WERI-Rb-1 (cell line): ENCODE results near the gene PRRX2.
"Not testable (repeated sequence)": the region's sequence is repeated elsewhere in the genome, so short reads cannot be mapped to it uniquely, and the experiment has no call there.

Experiments used
- DNase-seq: peaks from one replicate; pipeline ENCODE4 v3.0.0-alpha.2; 2020
- H3K27ac ChIP-seq: fragments of 250-450 bp; sonication (Bioruptor Pico); 2 replicates; pipeline ENCODE4 v1.5.1; 2020; ENCODE audit warnings: mild to moderate bottlenecking, moderate library complexity
- H3K27me3 ChIP-seq: fragments of 250-450 bp; sonication (Bioruptor Pico); 2 replicates; pipeline ENCODE4 v1.5.1; 2021; ENCODE audit warnings: mild to moderate bottlenecking, low read depth, moderate library complexity; ENCODE audit not compliant: insufficient read depth, severe bottlenecking
- H3K36me3 ChIP-seq: fragments of 250-450 bp; sonication (Bioruptor Pico); 2 replicates; pipeline ENCODE4 v1.5.1; 2020; ENCODE audit warnings: mild to moderate bottlenecking, moderate library complexity
- H3K4me3 ChIP-seq: 2 replicates; pipeline ENCODE4 v1.5.1; 2011; ENCODE audit warnings: low read depth, mild to moderate bottlenecking, control low read depth, low read length
- H3K9me3 ChIP-seq: fragments of 250-450 bp; sonication (Bioruptor Pico); 2 replicates; pipeline ENCODE4 v1.5.1; 2021; ENCODE audit warnings: mild to moderate bottlenecking, moderate library complexity; ENCODE audit not compliant: severe bottlenecking
- TF ChIP-seq, protein P1 (sequence below): IDR thresholded peaks from 2 replicates; pipeline ENCODE4 v1.5.1; 2011; ENCODE audit warnings: low read depth, mild to moderate bottlenecking, control low read depth, inconsistent platforms, low read length

The PRRX2 gene

DNA sequence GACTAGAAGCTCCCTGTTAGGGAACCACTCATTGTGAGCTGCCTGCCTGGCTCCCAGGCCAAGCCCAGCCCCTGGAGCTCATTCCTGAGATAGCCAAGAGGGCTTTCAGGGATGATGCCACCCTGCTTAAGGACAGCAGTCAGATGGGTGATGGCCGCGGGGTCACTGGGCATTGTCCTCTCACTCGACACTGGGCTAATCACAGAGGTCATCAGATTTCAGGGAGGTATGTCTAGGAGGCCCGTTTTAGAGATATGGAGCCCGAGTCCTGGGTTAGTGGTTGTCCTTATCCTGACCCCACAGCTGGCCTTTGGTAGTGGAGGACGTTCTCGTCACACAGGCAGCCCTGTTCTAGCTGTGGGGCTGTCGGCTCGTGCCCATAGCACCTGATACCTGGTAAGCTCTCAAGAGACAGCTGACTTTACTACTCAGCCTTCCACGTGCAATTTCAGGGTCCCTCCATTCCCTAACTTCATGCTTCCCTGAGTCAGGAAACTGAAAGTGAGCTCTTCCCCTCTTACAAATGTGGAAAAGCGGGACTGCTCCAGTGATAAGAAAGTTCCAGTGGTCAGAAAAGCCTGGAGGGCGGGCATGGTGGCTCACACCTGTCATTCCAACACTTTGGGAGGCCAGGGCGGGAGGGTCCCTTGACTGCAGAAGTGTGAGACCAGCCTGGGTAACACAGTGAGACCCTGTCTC, 94.5 kb downstream of the PRRX2 start:
- no peaks in the 10 kb centered on the region for H3K27me3 ChIP-seq
- H3K4me3 ChIP-seq = no peak overlapping the region
- H3K27ac ChIP-seq = no peak overlapping the region
- H3K9me3 ChIP-seq = peaks cover 2% of the 10 kb centered on the region
- no peaks in the 10 kb centered on the region for H3K36me3 ChIP-seq
- DNase-seq = no peak
- TF ChIP-seq, protein P1, sequence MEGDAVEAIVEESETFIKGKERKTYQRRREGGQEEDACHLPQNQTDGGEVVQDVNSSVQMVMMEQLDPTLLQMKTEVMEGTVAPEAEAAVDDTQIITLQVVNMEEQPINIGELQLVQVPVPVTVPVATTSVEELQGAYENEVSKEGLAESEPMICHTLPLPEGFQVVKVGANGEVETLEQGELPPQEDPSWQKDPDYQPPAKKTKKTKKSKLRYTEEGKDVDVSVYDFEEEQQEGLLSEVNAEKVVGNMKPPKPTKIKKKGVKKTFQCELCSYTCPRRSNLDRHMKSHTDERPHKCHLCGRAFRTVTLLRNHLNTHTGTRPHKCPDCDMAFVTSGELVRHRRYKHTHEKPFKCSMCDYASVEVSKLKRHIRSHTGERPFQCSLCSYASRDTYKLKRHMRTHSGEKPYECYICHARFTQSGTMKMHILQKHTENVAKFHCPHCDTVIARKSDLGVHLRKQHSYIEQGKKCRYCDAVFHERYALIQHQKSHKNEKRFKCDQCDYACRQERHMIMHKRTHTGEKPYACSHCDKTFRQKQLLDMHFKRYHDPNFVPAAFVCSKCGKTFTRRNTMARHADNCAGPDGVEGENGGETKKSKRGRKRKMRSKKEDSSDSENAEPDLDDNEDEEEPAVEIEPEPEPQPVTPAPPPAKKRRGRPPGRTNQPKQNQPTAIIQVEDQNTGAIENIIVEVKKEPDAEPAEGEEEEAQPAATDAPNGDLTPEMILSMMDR = no peak

DNA sequence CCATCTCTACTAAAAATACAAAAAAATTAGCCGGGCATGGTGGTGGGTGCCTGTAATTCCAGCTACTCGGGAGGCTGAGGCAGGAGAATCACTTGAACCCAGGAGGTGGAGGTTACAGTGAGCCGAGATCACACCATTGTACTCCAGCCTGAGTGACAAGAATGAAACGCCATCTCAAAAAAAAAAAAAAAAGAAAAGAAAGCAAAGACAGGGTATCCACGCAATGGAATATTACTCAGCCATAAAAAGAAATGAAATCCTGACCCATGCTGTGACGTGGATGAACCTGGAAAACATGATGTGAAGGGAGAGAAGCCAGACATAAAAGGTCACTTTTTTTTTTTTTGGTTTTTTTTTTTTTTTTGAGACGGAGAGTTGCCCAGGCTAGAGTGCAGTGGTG, 95.3 kb downstream of the PRRX2 start:
- not testable (repeated sequence) for H3K27me3 ChIP-seq, H3K27ac ChIP-seq, H3K36me3 ChIP-seq, H3K9me3 ChIP-seq, DNase-seq, H3K4me3 ChIP-seq

DNA sequence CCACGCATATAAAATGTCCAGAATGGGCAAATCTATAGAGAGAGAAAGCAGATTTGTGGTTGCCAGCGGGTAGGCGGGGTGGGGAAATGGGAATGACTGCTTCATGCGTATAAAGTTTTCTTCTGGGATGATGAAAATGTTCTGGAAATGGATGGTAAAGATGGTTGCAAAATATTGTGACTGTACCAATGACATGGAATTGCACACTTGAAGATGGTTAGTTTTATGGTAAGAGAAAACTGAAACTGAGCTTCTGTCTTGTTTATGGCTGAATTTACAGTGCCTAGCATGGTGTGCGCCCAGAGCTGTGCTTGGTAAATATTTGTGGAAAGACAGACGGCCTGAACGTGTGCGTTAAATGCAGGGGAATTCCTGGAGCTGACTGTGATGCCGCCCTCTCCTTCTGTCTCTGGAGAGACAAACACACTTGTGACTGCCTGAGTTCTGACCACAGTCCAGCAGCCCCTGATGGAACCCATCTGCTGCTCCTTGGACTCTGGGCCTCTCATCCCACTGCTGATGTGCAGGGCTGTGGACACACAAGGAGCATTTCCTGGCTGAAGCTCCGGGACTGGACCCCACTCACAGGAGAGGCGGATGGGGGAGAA, 96.0 kb downstream of the PRRX2 start:
- Histone ChIP-seq H3K9me3 (no peaks in the 10 kb centered on the region), H3K27ac (no peak overlapping the region), H3K27me3 (no peaks in the 10 kb centered on the region), H3K4me3 (no peak overlapping the region), H3K36me3 (no peaks in the 10 kb centered on the region)
- DNase-seq = no peak
- TF ChIP-seq, protein P1 = no peak

DNA sequence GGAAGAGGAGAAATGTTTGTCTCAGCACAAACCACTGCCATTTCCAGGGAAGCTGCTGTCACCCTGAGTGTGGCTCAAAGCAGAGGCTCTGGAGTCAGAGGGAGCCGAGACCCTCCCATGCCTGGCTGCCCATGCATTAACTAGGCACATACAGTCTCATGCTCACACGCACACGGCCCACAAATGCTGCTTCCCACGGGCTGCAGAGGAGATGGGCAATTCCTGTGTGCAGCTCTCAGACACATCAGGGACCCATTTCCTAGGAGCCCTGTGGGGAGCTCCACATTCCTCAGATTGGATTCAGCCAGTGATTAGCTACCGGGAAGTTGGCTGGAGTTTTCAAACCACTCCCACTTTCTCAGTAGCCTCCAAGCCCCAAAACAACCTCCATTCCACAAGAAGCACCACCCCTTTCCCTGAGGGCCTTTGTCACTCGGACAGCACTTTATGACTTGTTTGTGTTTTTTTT, 96.5 kb downstream of the PRRX2 start:
- Histone ChIP-seq H3K36me3 (no peaks in the 10 kb centered on the region), H3K27me3 (no peaks in the 10 kb centered on the region), H3K4me3 (no peak overlapping the region), H3K9me3 (no peaks in the 10 kb centered on the region), H3K27ac (no peak overlapping the region)
- TF ChIP-seq, protein P1 = no peak
- DNase-seq = no peak

DNA sequence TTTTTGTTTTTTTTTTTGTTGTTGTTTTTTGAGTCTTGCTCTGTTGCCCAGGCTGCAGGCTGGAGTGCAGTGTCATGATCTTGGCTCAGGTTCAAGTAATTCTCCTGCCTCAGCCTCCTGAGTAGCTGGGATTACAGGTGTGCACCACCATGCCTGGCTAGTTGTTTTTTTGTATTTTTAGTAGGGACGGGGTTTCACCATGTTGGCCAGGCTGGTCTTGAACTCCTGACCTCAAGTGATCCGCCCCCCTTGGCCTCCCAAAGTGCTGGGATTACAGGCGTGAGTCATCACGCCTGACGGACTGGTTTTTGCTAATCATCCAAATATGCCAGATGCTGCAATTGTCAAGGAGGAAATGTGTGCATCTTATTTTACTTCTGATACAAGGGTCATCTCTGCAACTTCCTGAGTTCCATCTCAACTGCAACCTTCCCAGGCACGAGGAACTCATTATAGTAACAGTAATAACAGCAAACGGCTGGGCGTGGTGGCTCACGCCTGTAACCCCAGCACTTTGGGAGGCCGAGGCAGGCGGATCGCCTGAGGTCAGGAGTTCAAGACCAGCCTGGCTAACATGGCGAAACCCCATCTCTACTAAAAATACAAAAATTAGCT, 97.0 kb downstream of the PRRX2 start:
- not testable (repeated sequence) for H3K36me3 ChIP-seq, H3K4me3 ChIP-seq, DNase-seq, H3K27me3 ChIP-seq, H3K27ac ChIP-seq, H3K9me3 ChIP-seq

DNA sequence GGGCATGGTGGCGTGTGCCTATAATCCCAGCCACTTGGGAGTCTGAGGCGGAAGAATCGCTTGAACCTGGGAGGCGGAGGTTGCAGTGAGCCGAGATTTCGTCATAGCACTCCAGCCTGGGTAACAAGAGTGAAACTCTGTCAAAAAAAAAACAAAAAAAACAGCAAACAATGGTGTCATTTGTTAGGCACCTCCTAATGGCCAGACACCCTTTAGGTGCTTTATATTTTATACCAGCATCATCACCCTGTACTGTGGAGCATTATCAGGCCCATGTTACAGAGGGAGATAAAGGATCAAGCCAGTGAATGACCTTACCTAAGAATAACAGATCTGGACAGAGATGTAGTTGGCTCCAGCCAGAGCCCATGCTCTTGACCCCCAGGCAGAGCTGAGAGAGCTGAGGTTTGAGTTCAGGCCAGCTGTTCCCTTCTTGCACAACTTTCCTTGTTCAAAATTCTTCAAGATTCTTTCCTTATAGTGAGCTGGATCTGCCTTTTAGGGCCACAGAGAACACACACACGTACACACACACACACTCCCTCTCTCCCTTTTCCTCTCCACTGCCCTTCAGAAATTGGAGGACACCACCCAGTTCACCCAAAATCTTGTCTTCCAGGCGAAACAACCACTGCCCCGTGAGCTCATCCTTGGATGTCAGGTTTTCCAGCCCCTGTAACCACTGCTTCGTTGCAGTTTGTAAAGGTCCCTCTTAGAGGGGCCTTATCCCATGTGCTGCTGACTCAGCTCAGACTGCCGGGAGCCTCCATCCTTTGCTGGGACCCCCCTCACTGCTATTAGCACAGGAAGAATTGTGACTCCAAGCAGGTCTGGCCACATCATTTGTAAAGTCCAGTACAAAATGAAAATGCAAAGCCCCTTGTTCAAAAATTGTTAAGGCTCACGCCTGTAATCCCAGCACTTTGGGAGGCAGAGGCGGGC, 97.8 kb downstream of the PRRX2 start:
- H3K9me3 ChIP-seq = no peaks in the 10 kb centered on the region
- H3K27me3 ChIP-seq = no peaks in the 10 kb centered on the region
- TF ChIP-seq, protein P1 = no peak
- DNase-seq = no peak
- no peak overlapping the region for H3K4me3 ChIP-seq
- no peaks in the 10 kb centered on the region for H3K36me3 ChIP-seq
- no peak overlapping the region for H3K27ac ChIP-seq
